ENCODE data around the gene FPGS. TPM values are rescaled to one million over a fixed set of nuclear protein-coding genes. Genes with fewer than 3 reads are reported as not detected.

FPGS gene
- total RNA-seq, 1 donor = 98.1 TPM

DNA sequence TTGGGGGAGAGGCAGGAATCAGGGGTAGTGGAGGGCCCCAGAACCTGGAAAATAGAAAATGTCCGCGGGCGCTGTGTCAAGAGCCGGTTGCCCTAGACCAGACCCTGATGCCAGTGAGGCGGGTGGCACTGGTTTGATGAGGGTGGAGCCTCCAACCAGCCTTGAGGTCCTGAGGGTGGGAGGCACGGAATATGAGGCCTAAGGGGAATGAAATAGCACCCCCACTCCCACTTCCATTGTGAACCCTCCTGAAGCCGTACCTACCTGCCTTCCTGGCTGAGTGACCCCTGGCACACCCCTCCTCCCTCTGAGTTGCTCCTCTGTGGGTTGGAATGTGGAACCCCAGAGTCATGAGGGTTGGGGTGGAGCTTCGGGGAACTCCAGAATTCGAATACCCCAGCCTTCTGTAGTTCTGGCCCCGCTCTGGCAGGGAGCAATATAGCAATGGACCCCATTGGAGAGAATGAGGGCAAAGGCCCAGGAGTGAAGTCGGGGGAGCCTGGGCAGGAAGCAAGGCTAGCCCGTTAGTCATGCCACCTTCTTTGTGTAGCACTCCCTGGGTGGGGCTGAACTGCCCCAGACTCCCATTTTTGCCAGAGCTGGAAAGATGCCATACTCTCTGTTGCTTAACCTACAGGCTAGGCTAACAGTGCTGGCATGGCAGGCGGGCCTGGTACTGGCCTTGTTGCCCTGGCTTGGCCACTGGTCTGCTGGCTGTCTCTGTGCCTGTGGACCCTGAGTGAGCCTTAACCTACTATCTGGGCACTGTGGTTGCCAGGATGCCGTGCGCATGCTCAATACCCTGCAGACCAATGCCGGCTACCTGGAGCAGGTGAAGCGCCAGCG, 1.0 kb downstream of the FPGS start:
- DNase-seq (ENCODE audit: insufficient read length, low spot score, missing footprints) = peak; percentile 95
- Histone ChIP-seq H3K79me2 (ENCODE audit: insufficient read depth, low read length) (peaks cover 45% of the 10 kb centered on the region), H3K27ac (ENCODE audit: low read depth, low read length) (peak overlapping the region; percentile 82), H2AFZ (ENCODE audit: low read length) (peak overlapping the region; percentile 30), H4K20me1 (ENCODE audit: insufficient read depth, low read length) (peaks cover 18% of the 10 kb centered on the region), H3K4me3 (ENCODE audit: insufficient read depth, low read length) (peak overlapping the region; percentile 83), H3K4me1 (ENCODE audit: insufficient read depth, low read length) (peaks cover 22% of the 10 kb centered on the region), H3K9me3 (ENCODE audit: low read depth, low read length) (no peaks in the 10 kb centered on the region), H3K4me2 (ENCODE audit: insufficient read depth, low read length) (peak overlapping the region; percentile 81), H3K36me3 (ENCODE audit: insufficient read depth, low read length) (peaks cover 41% of the 10 kb centered on the region), H3K27me3 (ENCODE audit: insufficient read depth, low read length) (no peaks in the 10 kb centered on the region)
- TF ChIP-seq, protein P1, sequence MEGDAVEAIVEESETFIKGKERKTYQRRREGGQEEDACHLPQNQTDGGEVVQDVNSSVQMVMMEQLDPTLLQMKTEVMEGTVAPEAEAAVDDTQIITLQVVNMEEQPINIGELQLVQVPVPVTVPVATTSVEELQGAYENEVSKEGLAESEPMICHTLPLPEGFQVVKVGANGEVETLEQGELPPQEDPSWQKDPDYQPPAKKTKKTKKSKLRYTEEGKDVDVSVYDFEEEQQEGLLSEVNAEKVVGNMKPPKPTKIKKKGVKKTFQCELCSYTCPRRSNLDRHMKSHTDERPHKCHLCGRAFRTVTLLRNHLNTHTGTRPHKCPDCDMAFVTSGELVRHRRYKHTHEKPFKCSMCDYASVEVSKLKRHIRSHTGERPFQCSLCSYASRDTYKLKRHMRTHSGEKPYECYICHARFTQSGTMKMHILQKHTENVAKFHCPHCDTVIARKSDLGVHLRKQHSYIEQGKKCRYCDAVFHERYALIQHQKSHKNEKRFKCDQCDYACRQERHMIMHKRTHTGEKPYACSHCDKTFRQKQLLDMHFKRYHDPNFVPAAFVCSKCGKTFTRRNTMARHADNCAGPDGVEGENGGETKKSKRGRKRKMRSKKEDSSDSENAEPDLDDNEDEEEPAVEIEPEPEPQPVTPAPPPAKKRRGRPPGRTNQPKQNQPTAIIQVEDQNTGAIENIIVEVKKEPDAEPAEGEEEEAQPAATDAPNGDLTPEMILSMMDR (IDR thresholded peaks at IDR 0.05; ENCODE audit: extremely low read depth, low read depth, low read length) = no peak

DNA sequence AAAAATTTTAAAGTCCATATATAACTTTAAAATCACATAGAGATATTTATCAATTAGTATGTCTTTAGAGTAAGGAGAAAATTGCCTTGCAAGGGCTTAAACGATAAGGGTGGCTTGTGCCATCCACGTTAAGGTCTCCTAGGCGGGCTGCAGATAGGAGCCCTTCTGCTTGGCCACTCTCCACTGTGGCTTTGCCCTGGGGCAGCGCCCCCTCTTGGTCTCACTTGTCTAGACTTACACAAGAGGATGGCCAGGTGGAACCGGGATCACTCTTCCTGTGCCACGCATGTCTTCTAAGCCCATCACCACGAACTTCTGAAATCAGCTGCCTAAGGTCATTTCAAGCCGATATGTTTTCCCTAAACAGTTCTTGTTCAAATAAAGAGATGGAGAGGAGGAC, 2.9 kb downstream of the FPGS start:
- peak; percentile 89 for DNase-seq (ENCODE audit: insufficient read length, low spot score, missing footprints)

DNA sequence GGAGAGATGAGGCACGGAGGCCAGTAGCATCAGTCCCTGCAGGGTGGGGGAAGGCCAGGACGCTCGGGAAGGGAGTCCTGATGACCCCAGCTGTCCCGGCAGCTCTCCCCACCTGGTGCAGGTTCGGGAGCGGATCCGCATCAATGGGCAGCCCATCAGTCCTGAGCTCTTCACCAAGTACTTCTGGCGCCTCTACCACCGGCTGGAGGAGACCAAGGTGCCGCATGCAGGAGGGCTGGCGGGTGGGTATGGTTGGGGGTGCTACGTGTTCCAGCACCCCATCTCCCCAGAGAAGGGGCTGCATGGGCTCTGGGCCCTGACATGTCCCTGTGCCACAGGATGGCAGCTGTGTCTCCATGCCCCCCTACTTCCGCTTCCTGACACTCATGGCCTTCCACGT, 4.2 kb downstream of the FPGS start:
- H3K27ac ChIP-seq (ENCODE audit: low read depth, low read length) = no peak overlapping the region
- H3K36me3 ChIP-seq (ENCODE audit: insufficient read depth, low read length) = peaks cover 55% of the 10 kb centered on the region
- H2AFZ ChIP-seq (ENCODE audit: low read length) = no peak overlapping the region
- peaks cover 25% of the 10 kb centered on the region for H4K20me1 ChIP-seq (ENCODE audit: insufficient read depth, low read length)
- H3K27me3 ChIP-seq (ENCODE audit: insufficient read depth, low read length) = no peaks in the 10 kb centered on the region
- peaks cover 47% of the 10 kb centered on the region for H3K79me2 ChIP-seq (ENCODE audit: insufficient read depth, low read length)
- no peak overlapping the region for H3K4me3 ChIP-seq (ENCODE audit: insufficient read depth, low read length)
- H3K9me3 ChIP-seq (ENCODE audit: low read depth, low read length) = no peaks in the 10 kb centered on the region
- TF ChIP-seq, protein P1 (IDR thresholded peaks at IDR 0.05; ENCODE audit: extremely low read depth, low read depth, low read length) = no peak
- DNase-seq (ENCODE audit: insufficient read length, low spot score, missing footprints) = no peak
- no peak overlapping the region for H3K4me2 ChIP-seq (ENCODE audit: insufficient read depth, low read length)
- H3K4me1 ChIP-seq (ENCODE audit: insufficient read depth, low read length) = peaks cover 18% of the 10 kb centered on the region

More for the DNA sequence above, 2.9 kb downstream of the FPGS start:
- Histone ChIP-seq H3K27me3 (ENCODE audit: insufficient read depth, low read length) (no peaks in the 10 kb centered on the region), H3K27ac (ENCODE audit: low read depth, low read length) (no peak overlapping the region), H3K4me1 (ENCODE audit: insufficient read depth, low read length) (peaks cover 22% of the 10 kb centered on the region), H3K79me2 (ENCODE audit: insufficient read depth, low read length) (peaks cover 47% of the 10 kb centered on the region), H3K36me3 (ENCODE audit: insufficient read depth, low read length) (peaks cover 50% of the 10 kb centered on the region), H3K4me2 (ENCODE audit: insufficient read depth, low read length) (no peak overlapping the region), H3K4me3 (ENCODE audit: insufficient read depth, low read length) (no peak overlapping the region), H2AFZ (ENCODE audit: low read length) (no peak overlapping the region), H4K20me1 (ENCODE audit: insufficient read depth, low read length) (peaks cover 25% of the 10 kb centered on the region), H3K9me3 (ENCODE audit: low read depth, low read length) (no peaks in the 10 kb centered on the region)
- TF ChIP-seq, protein P1 (IDR thresholded peaks at IDR 0.05; ENCODE audit: extremely low read depth, low read depth, low read length) = peak; percentile 47

DNA sequence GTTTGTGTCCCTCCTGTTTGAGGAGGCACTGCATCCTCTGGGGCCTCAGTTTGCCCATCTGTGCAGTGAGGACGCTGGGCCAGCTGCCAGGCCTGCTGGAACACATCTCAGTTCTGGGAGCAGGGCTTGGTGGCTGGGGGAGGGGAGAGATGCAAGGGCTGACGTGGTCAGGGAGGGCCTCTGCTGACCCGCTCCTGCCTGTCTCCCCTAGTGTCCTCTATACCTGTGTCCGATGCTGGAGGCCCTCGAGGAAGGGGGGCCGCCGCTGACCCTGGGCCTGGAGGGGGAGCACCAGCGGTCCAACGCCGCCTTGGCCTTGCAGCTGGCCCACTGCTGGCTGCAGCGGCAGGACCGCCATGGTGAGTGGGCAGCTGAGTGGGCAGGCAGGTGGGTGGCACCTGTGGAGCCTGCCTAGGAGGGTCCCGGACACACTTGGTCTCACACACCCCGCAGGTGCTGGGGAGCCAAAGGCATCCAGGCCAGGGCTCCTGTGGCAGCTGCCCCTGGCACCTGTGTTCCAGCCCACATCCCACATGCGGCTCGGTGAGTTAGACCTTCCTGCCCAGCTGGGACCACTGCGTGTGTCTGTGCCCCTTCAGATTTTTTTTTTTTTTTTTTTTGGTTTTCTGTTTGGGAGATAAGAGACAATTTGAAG, 5.8 kb downstream of the FPGS start:
- H3K9me3 ChIP-seq (ENCODE audit: low read depth, low read length) = no peaks in the 10 kb centered on the region
- H3K4me3 ChIP-seq (ENCODE audit: insufficient read depth, low read length) = no peak overlapping the region
- peaks cover 47% of the 10 kb centered on the region for H3K79me2 ChIP-seq (ENCODE audit: insufficient read depth, low read length)
- H3K27me3 ChIP-seq (ENCODE audit: insufficient read depth, low read length) = no peaks in the 10 kb centered on the region
- H3K36me3 ChIP-seq (ENCODE audit: insufficient read depth, low read length) = peaks cover 70% of the 10 kb centered on the region
- H3K4me2 ChIP-seq (ENCODE audit: insufficient read depth, low read length) = no peak overlapping the region
- no peak overlapping the region for H3K27ac ChIP-seq (ENCODE audit: low read depth, low read length)
- H3K4me1 ChIP-seq (ENCODE audit: insufficient read depth, low read length) = peaks cover 12% of the 10 kb centered on the region
- H4K20me1 ChIP-seq (ENCODE audit: insufficient read depth, low read length) = peaks cover 25% of the 10 kb centered on the region
- H2AFZ ChIP-seq (ENCODE audit: low read length) = no peak overlapping the region
- peak; percentile 58 for DNase-seq (ENCODE audit: insufficient read length, low spot score, missing footprints)
- TF ChIP-seq, protein P1 (IDR thresholded peaks at IDR 0.05; ENCODE audit: extremely low read depth, low read depth, low read length) = no peak

All from osteoblast (primary cell).